NCI-H2081 treated with DMSO at 0.1 percent for 48 hours (cell line): ENCODE results near the gene ADAMTS4.

Experiments
- DNase-seq: peaks from one replicate; lab custom pipeline; 2025; lab: John Stamatoyannopoulos, UW

The ADAMTS4 gene

DNA sequence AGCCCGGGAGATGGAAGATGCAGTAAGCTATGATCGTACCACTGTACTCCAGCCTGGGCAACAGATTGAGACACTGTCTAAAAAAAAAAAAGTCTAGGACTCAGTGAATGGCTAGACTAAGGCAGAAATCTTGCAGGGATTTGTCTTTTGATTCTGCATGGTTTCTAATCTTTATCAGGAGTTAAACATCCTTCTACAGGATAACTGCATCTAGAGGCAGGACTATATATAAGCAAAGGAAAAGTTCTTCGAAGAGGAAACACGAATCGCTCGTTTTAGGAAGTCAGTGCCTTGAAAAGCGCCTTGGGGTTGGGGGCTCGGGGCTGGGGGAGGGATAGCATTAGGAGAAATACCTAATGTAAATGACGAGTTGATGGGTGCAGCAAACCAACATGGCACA, 45.7 kb downstream of the ADAMTS4 start:
- no peak for DNase-seq

DNA sequence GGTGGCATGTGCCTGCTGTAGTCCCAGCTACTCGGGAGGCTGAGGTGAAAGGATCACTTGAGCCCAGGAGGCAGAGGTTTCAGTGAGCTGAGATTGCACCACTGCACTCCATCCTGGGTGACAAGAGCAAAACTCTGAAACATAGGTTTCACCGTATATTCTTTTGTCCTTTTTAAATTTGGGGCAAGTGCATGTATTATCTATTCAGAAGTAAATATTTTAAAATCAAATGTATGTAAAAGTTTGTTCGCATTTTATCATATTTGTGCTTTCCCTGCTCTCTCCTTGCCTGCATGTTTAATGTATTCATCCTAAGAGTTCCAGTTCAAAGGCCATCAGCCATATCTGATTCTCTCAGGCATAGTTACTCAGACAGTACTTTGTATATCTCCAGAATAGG, 53.0 kb downstream of the ADAMTS4 start:
- no peak for DNase-seq

DNA sequence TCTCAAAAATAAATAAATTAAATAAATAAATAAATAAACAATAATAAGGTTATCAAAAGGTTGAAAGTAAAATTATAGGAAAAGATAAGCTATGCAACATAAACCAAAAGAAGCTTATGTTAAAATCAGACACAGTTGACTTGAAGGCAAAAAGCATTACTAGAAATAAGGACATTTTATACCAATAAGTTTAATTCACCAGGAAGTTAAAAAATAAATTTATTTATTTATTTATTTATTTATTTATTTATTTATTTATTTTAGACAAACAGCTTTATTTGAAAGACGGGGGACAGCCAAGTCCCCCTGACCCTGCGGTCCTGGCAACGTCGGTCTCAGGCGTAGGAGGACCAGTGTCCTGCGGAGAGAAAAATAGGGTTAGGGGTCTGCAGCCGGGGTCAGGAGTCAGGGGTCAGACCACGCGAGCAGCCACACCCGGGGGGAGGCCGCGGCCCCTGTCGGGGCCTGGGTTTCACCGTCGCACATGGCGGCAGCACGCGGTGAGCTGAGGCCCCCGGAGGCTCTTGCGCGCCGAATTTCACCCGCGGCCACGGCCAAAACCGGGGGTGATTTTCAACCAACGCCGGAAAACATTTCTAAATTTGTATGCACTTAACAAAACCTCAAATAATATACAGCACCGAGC, 58.0 kb downstream of the ADAMTS4 start:
- DNase-seq, result no peak

DNA sequence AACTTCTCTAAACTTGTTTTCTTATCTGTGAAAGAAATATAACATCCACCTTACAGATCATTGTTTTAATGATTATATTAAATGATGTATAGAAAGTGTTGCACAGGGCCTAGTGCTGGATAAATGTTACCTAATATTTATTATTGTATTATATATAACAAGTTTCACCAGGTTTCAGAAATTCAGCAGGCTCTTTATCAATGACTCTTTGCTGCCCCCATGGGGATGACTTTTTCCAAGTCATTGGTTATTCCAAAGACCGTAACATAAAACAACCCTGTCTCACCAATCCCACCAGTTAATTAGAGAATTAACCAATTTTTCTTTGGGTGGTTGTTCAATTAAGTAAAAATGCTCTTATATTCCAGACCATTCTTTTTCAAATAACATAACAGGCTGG, 59.1 kb downstream of the ADAMTS4 start:
- DNase-seq, result no peak

DNA sequence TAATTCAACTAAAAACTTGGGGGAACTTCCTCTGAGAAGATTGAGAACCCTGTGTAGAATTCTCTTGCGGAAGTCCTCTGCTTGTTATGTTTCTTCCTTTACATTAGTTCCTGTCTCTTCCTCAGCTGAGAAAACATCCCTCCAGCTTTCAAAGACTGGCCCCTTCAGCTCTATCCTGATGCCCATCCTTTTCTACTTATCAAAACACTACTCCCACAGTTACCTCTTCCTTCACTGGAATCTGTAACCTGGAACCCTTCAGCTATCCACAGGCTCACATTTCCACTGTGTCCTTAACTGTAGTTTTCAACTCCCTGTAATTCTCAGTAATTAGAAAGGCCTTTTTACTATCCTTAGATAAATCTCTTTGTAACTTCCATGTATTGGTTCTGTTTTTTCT, 60.4 kb downstream of the ADAMTS4 start:
- no peak for DNase-seq

DNA sequence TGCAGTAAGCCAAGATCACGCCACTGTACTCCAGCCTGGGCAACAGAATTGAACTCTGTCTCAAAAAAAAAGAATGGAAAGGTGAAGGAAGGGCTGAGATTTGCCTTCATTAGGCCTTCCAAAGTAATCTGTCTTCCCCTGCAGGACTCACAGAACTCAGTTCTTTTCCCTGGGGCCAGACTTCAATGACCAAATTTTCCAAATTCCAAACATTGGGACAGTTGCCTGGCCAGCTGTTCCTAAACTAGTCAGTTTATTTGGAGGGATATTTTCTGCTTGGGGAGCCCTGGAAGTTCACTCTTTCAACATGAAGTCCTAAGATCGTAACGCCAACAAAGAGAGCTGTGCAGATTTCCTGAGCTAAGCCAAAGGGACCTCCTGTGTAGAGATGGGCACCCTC, 61.0 kb downstream of the ADAMTS4 start:
- no peak for DNase-seq
